Thoracic aorta (tissue), 2 donors: Measurements from ENCODE around the gene FURIN. TPM values are rescaled to one million over a fixed set of nuclear protein-coding genes. Genes with fewer than 3 reads are reported as not detected.
"Not testable (repeated sequence)": the region's sequence is repeated elsewhere in the genome, so short reads cannot be mapped to it uniquely, and the experiment has no call there.

Experiments
- ATAC-seq: fragments of 150-250 bp; one replicate; pipeline ENCODE4 v1.8.0; 2017; ENCODE audit warnings: low read depth; ENCODE audit not compliant: insufficient number of reproducible peaks, low FRiP score
- DNase-seq: peaks from one replicate; pipeline ENCODE4 v3.0.0-alpha.2; 2020; ENCODE audit warnings: low spot score
- H3K27ac ChIP-seq, 2 donors: fragments of 200-600 bp; sonication (generic); 1 replicate in 1 of 2; 2 replicates in 1 of 2; pipeline ENCODE4 v1.5.1; 2016; ENCODE audit warnings: mild to moderate bottlenecking in 2 of 2, moderate library complexity in 2 of 2
- H3K27me3 ChIP-seq: fragments of 200-600 bp; sonication (generic); replicated peaks from 2 replicates; pipeline ENCODE4 v1.6.0; 2016; ENCODE audit warnings: mild to moderate bottlenecking; ENCODE audit not compliant: insufficient read depth
- H3K36me3 ChIP-seq: fragments of 200-600 bp; sonication (generic); one replicate; pipeline ENCODE4 v1.5.1; 2016
- H3K4me1 ChIP-seq, 2 donors: fragments of 200-600 bp; sonication (generic); 1 replicate in 1 of 2; 2 replicates in 1 of 2; pipeline versions ENCODE4 v1.5.1 to v1.6.0; 2016; ENCODE audit warnings: low read depth in 2 of 2, mild to moderate bottlenecking in 1 of 2; ENCODE audit not compliant: control insufficient read depth in 1 of 2
- H3K4me3 ChIP-seq: fragments of 200-600 bp; sonication (generic); 2 replicates; pipeline ENCODE4 v1.5.1; 2016; ENCODE audit warnings: mild to moderate bottlenecking
- H3K9me3 ChIP-seq: fragments of 200-600 bp; sonication (generic); 2 replicates; pipeline ENCODE4 v1.5.1; 2016
- total RNA-seq, 2 donors: library from RNA; depleted of rRNA; stranded (reverse); fragments of >200 nt; gene quantifications; one replicate each; pipeline versions ENCODE4 v1.1.0 to v1.2.3, GENCODE V29; 2016
- TF ChIP-seq, protein P1 (sequence below): fragments of 200-600 bp; sonication (generic); IDR thresholded peaks from one replicate; pipeline ENCODE4 v1.5.1; 2019; ENCODE audit warnings: antibody characterized with exemption

Gene FURIN
- total RNA-seq, 2 donors from 2014 or later: 78.4 to 89.7 TPM

GRCh38 chr15:90871716-90872485 lies 3.5 kb downstream of the FURIN start:
- TF ChIP-seq, protein P1, sequence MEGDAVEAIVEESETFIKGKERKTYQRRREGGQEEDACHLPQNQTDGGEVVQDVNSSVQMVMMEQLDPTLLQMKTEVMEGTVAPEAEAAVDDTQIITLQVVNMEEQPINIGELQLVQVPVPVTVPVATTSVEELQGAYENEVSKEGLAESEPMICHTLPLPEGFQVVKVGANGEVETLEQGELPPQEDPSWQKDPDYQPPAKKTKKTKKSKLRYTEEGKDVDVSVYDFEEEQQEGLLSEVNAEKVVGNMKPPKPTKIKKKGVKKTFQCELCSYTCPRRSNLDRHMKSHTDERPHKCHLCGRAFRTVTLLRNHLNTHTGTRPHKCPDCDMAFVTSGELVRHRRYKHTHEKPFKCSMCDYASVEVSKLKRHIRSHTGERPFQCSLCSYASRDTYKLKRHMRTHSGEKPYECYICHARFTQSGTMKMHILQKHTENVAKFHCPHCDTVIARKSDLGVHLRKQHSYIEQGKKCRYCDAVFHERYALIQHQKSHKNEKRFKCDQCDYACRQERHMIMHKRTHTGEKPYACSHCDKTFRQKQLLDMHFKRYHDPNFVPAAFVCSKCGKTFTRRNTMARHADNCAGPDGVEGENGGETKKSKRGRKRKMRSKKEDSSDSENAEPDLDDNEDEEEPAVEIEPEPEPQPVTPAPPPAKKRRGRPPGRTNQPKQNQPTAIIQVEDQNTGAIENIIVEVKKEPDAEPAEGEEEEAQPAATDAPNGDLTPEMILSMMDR: no peak
- DNase-seq (no peak), ATAC-seq (no peak)
- Histone ChIP-seq H3K36me3 (peaks cover 12% of the 10 kb centered on the region), H3K4me3 (peak overlapping the region; percentile 97), H3K9me3 (no peaks in the 10 kb centered on the region), H3K27me3 (no peaks in the 10 kb centered on the region), H3K27ac (peak overlapping the region; percentile 89 to 94), H3K4me1 (peaks cover 33 to 45% of the 10 kb centered on the region in 2 donors)

DNA sequence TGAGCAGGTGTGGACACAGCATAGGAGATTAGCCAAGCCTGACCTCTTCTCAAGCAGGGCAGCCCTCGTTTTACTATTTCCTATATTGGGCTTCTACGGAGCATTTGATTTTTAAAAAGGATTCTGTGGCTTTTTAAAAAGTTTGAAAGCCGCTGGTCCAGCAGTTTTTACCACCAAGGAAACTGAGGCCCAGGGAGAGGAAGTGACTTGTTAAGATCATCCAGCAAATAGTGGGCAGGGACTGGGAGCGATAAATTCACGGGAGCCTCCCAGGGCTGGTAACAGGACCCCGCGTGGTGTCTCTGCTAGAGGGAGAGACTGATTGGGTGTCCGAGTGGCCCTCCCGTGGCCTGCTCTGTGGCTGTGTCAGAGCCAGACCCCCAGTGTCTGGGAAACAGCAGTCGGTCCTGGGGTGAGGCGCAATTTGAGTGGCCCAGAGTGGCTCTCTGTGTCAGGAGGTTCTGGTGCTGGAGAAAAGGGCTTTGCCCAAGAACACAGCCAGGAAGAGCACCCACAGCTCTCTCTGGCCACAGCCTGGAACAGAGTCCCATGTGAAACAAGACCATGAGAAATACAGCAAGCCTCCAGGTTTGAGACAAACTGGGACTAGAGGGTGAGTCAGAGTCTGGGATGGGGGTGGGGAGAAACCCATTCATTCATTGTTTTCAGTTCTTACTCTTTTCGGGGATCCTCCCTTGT lies 4.2 kb downstream of the FURIN start:
- Histone ChIP-seq H3K4me3 (peak overlapping the region; percentile 97), H3K36me3 (peaks cover 19% of the 10 kb centered on the region), H3K27ac (peak overlapping the region; percentile 89 to 94), H3K9me3 (no peaks in the 10 kb centered on the region), H3K4me1 (peaks cover 33 to 45% of the 10 kb centered on the region in 2 donors), H3K27me3 (no peaks in the 10 kb centered on the region)
- peak; percentile 53 for ATAC-seq
- no peak for DNase-seq
- TF ChIP-seq, protein P1: no peak

DNA sequence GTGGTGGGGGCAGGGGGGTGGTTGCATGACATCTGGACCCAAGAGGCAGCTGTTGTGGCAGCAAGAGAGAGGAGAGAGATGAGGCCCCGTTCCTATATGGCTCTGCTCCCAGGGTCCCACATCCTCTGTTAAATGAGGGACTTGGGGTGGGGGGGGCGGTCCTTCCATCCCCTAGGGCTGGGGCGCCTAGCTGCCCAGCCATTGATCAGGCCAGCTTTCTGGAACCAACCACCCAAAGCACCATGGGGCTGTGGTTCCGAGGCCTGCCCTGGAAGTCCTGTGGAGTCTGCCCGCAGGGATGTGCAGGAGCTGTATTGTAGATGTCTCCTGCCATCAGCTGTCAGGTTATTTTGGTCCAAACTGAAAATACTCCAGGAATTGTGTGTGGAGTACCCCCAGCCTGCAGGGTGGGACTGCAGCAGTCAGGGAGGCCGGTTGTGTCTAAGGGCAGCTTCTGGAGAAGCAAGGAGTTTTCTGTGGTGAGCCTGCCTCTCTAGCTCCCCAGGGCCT lies 5.2 kb downstream of the FURIN start:
- ATAC-seq: no peak
- TF ChIP-seq, protein P1: no peak
- no peaks in the 10 kb centered on the region for H3K27me3 ChIP-seq
- peak overlapping the region; percentile 89 to 94 for H3K27ac ChIP-seq
- H3K4me1 ChIP-seq: peaks cover 33 to 45% of the 10 kb centered on the region in 2 donors
- no peak for DNase-seq
- no peaks in the 10 kb centered on the region for H3K9me3 ChIP-seq
- peaks cover 27% of the 10 kb centered on the region for H3K36me3 ChIP-seq
- H3K4me3 ChIP-seq: peak overlapping the region; percentile 97

- H3K27me3 ChIP-seq: no peaks in the 10 kb centered on the region
- H3K4me1 ChIP-seq: peaks cover 33 to 41% of the 10 kb centered on the region in 2 donors
- DNase-seq (no peak), ATAC-seq (no peak)
- H3K4me3 ChIP-seq: peak overlapping the region; percentile 97
- H3K27ac ChIP-seq: peak overlapping the region in 1 of 2 donors; percentile 94
- peaks cover 32% of the 10 kb centered on the region for H3K36me3 ChIP-seq
- TF ChIP-seq, protein P1: no peak
- no peaks in the 10 kb centered on the region for H3K9me3 ChIP-seq
These were observed 5.7 kb downstream of the FURIN start for GRCh38 chr15:90873998-90874605.

- not testable (repeated sequence) for ATAC-seq, H3K9me3 ChIP-seq, DNase-seq, H3K4me3 ChIP-seq, H3K27me3 ChIP-seq, H3K27ac ChIP-seq
- peaks cover 40% of the 10 kb centered on the region for H3K36me3 ChIP-seq
- peaks cover 31 to 32% of the 10 kb centered on the region in 2 donors for H3K4me1 ChIP-seq
These were observed 6.6 kb downstream of the FURIN start for GRCh38 chr15:90874986-90875385.
